H1 (cell line): ENCODE data around the gene CRYBG1. TPM values are rescaled to one million over a fixed set of nuclear protein-coding genes. Genes with fewer than 3 reads are reported as not detected.

ENCODE experiments used
- CTCF ChIA-PET: fragments of 300-600 bp; sonication (Branson Sonifier 250); formaldehyde crosslinking; loops from one replicate; lab custom pipeline; 2021; ENCODE audit not compliant: partially characterized antibody; lab: Charles Lee
- POLR2A ChIA-PET: fragments of 300-600 bp; sonication (Branson Sonifier 250); formaldehyde crosslinking; loops from one replicate; lab custom pipeline; 2021; ENCODE audit warnings: inconsistent platforms; ENCODE audit not compliant: partially characterized antibody; lab: Charles Lee
- DNase-seq, 2 experiments: peaks; one replicate each; pipeline versions ENCODE4 v3.0.0 to v3.0.0-alpha.2; 2010 to 2022; ENCODE audit warnings: low spot score in 2 of 2, low read depth in 1 of 2, mixed read lengths in 1 of 2
- FAIRE-seq: peaks from 2 replicates; lab custom pipeline; 2011; peaks lifted over from hg19 to GRCh38; lab: Jason Lieb, UNC
- H2AFZ ChIP-seq: 2 replicates; pipeline ENCODE4 v1.8.1; 2012; ENCODE audit warnings: low read length, inconsistent platforms
- H2AK5ac ChIP-seq: 2 replicates; pipeline ENCODE4 v1.6.1; 2013; ENCODE audit warnings: low read depth, low read length
- H2BK120ac ChIP-seq: replicated peaks from 2 replicates; pipeline ENCODE3; 2013; ENCODE audit warnings: low read depth, low read length, inconsistent platforms
- H2BK12ac ChIP-seq: 2 replicates; pipeline ENCODE4 v1.6.1; 2013; ENCODE audit warnings: low read depth, low read length
- H2BK15ac ChIP-seq: 2 replicates; pipeline ENCODE4 v1.6.1; 2013; ENCODE audit warnings: low read length
- H2BK20ac ChIP-seq: 2 replicates; pipeline ENCODE4 v1.6.1; 2013; ENCODE audit warnings: low read length
- H2BK5ac ChIP-seq: 2 replicates; pipeline ENCODE4 v1.6.1; 2013; ENCODE audit warnings: low read depth, low read length
- H3K14ac ChIP-seq: 2 replicates; pipeline ENCODE4 v1.6.1; 2013; ENCODE audit warnings: inconsistent platforms; ENCODE audit not compliant: insufficient read length
- H3K18ac ChIP-seq: 2 replicates; pipeline ENCODE4 v1.6.1; 2013; ENCODE audit warnings: low read length; ENCODE audit errors: extremely low read depth
- H3K23ac ChIP-seq: 2 replicates; pipeline ENCODE4 v1.6.1; 2013; ENCODE audit warnings: inconsistent platforms; ENCODE audit not compliant: insufficient read length
- H3K23me2 ChIP-seq: 2 replicates; pipeline ENCODE4 v1.6.1; 2013; ENCODE audit warnings: low read depth, low read length
- H3K27ac ChIP-seq: 2 replicates; pipeline ENCODE4 v1.6.1; 2011; ENCODE audit warnings: low read depth, low read length, inconsistent platforms
- H3K27me3 ChIP-seq, 4 experiments: replicated peaks in 1 of 4; 1 replicate in 1 of 4; 2 replicates in 3 of 4; pipeline versions ENCODE4 v1.6.1 to v1.8.1; 2011 to 2013; ENCODE audit warnings: low read length in 3 of 4, mild to moderate bottlenecking in 3 of 4, inconsistent platforms in 2 of 4, mixed read lengths in 2 of 4, moderate library complexity in 1 of 4; ENCODE audit not compliant: control insufficient read depth in 3 of 4, insufficient read depth in 3 of 4; ENCODE audit errors: extremely low read depth in 1 of 4
- H3K36me3 ChIP-seq, 4 experiments: 2 replicates each; pipeline versions ENCODE4 v1.6.1 to v1.8.1; 2011 to 2013; ENCODE audit warnings: mild to moderate bottlenecking in 4 of 4, low read length in 3 of 4, moderate library complexity in 2 of 4, control low read depth in 1 of 4, inconsistent platforms in 1 of 4; ENCODE audit not compliant: insufficient read depth in 4 of 4, control insufficient read depth in 2 of 4
- H3K4ac ChIP-seq: replicated peaks from 2 replicates; pipeline ENCODE3; 2013; ENCODE audit warnings: low read length, low read depth, mixed read lengths, inconsistent platforms; ENCODE audit not compliant: insufficient read length
- H3K4me1 ChIP-seq, 4 experiments: replicated peaks in 1 of 4; 1 replicate in 1 of 4; 2 replicates in 3 of 4; pipeline versions ENCODE4 v1.6.1 to v1.8.1; 2011 to 2013; ENCODE audit warnings: low read length in 3 of 4, inconsistent platforms in 2 of 4, mixed read lengths in 1 of 4; ENCODE audit not compliant: insufficient read depth in 4 of 4, control insufficient read depth in 3 of 4
- H3K4me2 ChIP-seq, 2 experiments: 2 replicates each; pipeline versions ENCODE4 v1.6.1 to v1.8.1; 2011 to 2013; ENCODE audit warnings: low read depth in 2 of 2, low read length in 2 of 2, control low read depth in 1 of 2, inconsistent platforms in 1 of 2, mild to moderate bottlenecking in 1 of 2; ENCODE audit not compliant: insufficient read depth in 1 of 2
- H3K4me3 ChIP-seq, 4 experiments: fragments of 200-600, 300-600 bp in 1 of 4; sonication (generic), shearing (Covaris generic), sonication (Bioruptor Twin) in 1 of 4; 2 replicates each; pipeline versions ENCODE4 v1.5.1 to v1.8.1; 2011 to 2016; ENCODE audit warnings: low read length in 4 of 4, low read depth in 3 of 4, control low read depth in 2 of 4, inconsistent platforms in 2 of 4, mild to moderate bottlenecking in 2 of 4, mixed read lengths in 1 of 4, moderate library complexity in 1 of 4; ENCODE audit not compliant: insufficient read depth in 2 of 4; ENCODE audit errors: extremely low read depth in 1 of 4
- H3K56ac ChIP-seq: replicated peaks from 2 replicates; pipeline ENCODE3; 2013; ENCODE audit warnings: low read depth, mild to moderate bottlenecking, mixed read lengths, low read length, inconsistent platforms; ENCODE audit not compliant: insufficient read length
- H3K79me1 ChIP-seq: 2 replicates; pipeline ENCODE4 v1.6.1; 2013; ENCODE audit warnings: low read depth, low read length, control low read depth
- H3K79me2 ChIP-seq, 2 experiments: 2 replicates each; pipeline versions ENCODE4 v1.6.1 to v1.8.1; 2012 to 2013; ENCODE audit warnings: low read length in 2 of 2, mild to moderate bottlenecking in 2 of 2, inconsistent platforms in 1 of 2; ENCODE audit not compliant: insufficient read depth in 2 of 2, control insufficient read depth in 1 of 2
- H3K9ac ChIP-seq, 4 experiments: replicated peaks in 1 of 4; 1 replicate in 1 of 4; 2 replicates in 3 of 4; pipeline versions ENCODE4 v1.6.1 to v1.8.1; 2011 to 2013; ENCODE audit warnings: low read depth in 3 of 4, low read length in 3 of 4, control low read depth in 2 of 4, mild to moderate bottlenecking in 2 of 4, moderate library complexity in 2 of 4, inconsistent platforms in 1 of 4; ENCODE audit errors: extremely low read depth in 1 of 4
- H3K9me3 ChIP-seq, 2 experiments: 2 replicates each; pipeline versions ENCODE4 v1.6.1 to v1.8.1; 2012 to 2013; ENCODE audit warnings: mild to moderate bottlenecking in 2 of 2, moderate library complexity in 2 of 2, control low read depth in 1 of 2, inconsistent platforms in 1 of 2, low read depth in 1 of 2, low read length in 1 of 2, mixed read lengths in 1 of 2; ENCODE audit not compliant: insufficient read depth in 2 of 2
- H4K20me1 ChIP-seq, 2 experiments: replicated peaks in 1 of 2; 2 replicates each; pipeline versions ENCODE3 to v1.8.1; 2011 to 2013; ENCODE audit warnings: inconsistent platforms in 2 of 2, low read length in 2 of 2, mild to moderate bottlenecking in 1 of 2; ENCODE audit not compliant: insufficient read depth in 2 of 2, control insufficient read depth in 1 of 2
- H4K5ac ChIP-seq: 2 replicates; pipeline ENCODE4 v1.6.1; 2013; ENCODE audit warnings: low read length, low read depth, mixed read lengths, inconsistent platforms; ENCODE audit not compliant: insufficient read length
- H4K8ac ChIP-seq: 2 replicates; pipeline ENCODE4 v1.8.0; 2013; ENCODE audit warnings: mild to moderate bottlenecking, moderate library complexity, low read length, inconsistent platforms; ENCODE audit not compliant: insufficient read depth; ENCODE audit errors: extremely low read depth
- H4K91ac ChIP-seq: replicated peaks from 2 replicates; pipeline ENCODE3; 2013; ENCODE audit warnings: low read length, mixed read lengths, inconsistent platforms; ENCODE audit not compliant: insufficient read length
- CEBPB ChIP-seq: IDR thresholded peaks from 2 replicates; pipeline ENCODE4 v1.6.1; 2012; ENCODE audit warnings: low read depth, low read length
- MAFK ChIP-seq: IDR thresholded peaks from 2 replicates; pipeline ENCODE4 v1.6.1; 2012; ENCODE audit warnings: low read depth, mild to moderate bottlenecking, improper control_type of control experiment, low read length
- NRF1 ChIP-seq: IDR thresholded peaks from 2 replicates; pipeline ENCODE4 v1.6.1; 2011; ENCODE audit warnings: mild to moderate bottlenecking, low read depth, low read length, improper control_type of control experiment
- RAD21 ChIP-seq, 2 experiments: IDR thresholded peaks in 1 of 2; conservative IDR thresholded peaks in 1 of 2; 2 replicates each; pipeline ENCODE4 v1.6.1; 2011; ENCODE audit warnings: low read depth in 2 of 2, low read length in 2 of 2, improper control_type of control experiment in 1 of 2, inconsistent platforms in 1 of 2, mild to moderate bottlenecking in 1 of 2, moderate library complexity in 1 of 2
- TAF7 ChIP-seq: optimal IDR thresholded peaks from 2 replicates; pipeline ENCODE3; 2011; ENCODE audit warnings: low read depth, mild to moderate bottlenecking, inconsistent platforms, low read length, moderate library complexity, borderline replicate concordance
- WGBS, 2 experiments: shearing (Covaris generic) in 1 of 2; methylation state at CpG; one replicate each; pipeline versions ENCODE4 v1.1.6 to v1.1.7; 2013 to 2015; ENCODE audit warnings: low lambda C conversion rate in 2 of 2, mixed read lengths in 2 of 2, inconsistent platforms in 1 of 2, low coverage in 1 of 2, missing lambda C conversion rate in 1 of 2; ENCODE audit not compliant: insufficient replicate concordance in 2 of 2, insufficient coverage in 1 of 2, insufficient read length in 1 of 2; ENCODE audit errors: extremely low coverage in 1 of 2, missing lambda C conversion rate in 1 of 2; 5-methylcytosine and 5-hydroxymethylcytosine counted together
- polyA plus RNA-seq, 7 experiments: library from polyadenylated mRNA; depleted of rRNA in 3 of 7; stranded (reverse) in 5 of 7; unstranded in 2 of 7; fragments of >200 nt in 5 of 7; fragments of 200-250 nt in 2 of 7; gene quantifications; 1 replicate in 5 of 7; 2 replicates in 1 of 7; 4 replicates in 1 of 7; pipeline versions ENCODE4 v1.2.1 to v1.2.3, GENCODE V29; 2011 to 2013; ENCODE audit warnings: missing spikeins in 2 of 7, mixed read lengths in 2 of 7
- total RNA-seq: library from RNA; stranded (reverse); fragmentation: NEBNext Ultra II Directional; extraction: Animal tissue kit (Norgen Biotek cat#: 25700); gene quantifications from 2 replicates; pipeline ENCODE4 v1.2.1, GENCODE V29; 2021
- TF ChIP-seq, protein P1 (sequence below): IDR thresholded peaks from 2 replicates; pipeline ENCODE4 v1.6.1; 2012; ENCODE audit warnings: low read length, inconsistent platforms
- TF ChIP-seq, protein P2 (sequence below): IDR thresholded peaks from 2 replicates; pipeline ENCODE4 v1.6.1; 2012; ENCODE audit warnings: inconsistent platforms

The CRYBG1 gene
- total and polyA plus RNA-seq, 2 of the 8 experiments (the other 6 are each of a cell fraction or from before 2014, with no cell fraction given): 2.2 to 11.6 TPM

DNA sequence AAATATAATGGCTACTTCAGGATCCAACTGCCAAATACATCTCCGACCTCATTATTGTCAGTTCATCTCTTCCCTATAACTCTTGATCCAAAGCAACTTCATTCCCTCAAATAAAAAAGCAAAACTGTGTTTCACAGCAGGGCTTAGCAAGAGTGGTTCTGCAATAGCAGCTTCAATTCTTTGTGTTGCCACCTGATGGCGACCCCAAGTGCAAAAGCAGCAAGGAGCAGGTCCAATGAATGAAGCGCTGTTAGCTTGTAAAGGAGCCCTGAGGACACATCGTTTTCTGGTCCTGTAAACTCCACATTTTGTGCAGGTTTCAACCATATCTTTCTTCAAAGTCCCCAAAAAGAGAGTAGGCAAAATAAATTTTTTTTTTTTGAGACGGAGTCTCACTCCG lies 249.2 kb downstream of the CRYBG1 start:
- no peak overlapping the region for H3K4me3 ChIP-seq
- no peaks in the 10 kb centered on the region for H4K20me1 ChIP-seq
- H3K23ac ChIP-seq: no peak overlapping the region
- 72% methylated on average over 6 of the region's 6 CpGs; no CpG with 5 or more reads in 1 of the 2 experiments for WGBS, 2 experiments
- peak overlapping the region; percentile 75 for H2BK120ac ChIP-seq
- H3K18ac ChIP-seq: no peak overlapping the region
- no peak overlapping the region; the same call in 1 of the 2 replicates for H2BK5ac ChIP-seq
- H2AFZ ChIP-seq: no peak overlapping the region
- H3K79me2 ChIP-seq: no peaks in the 10 kb centered on the region
- H3K9ac ChIP-seq: no peak overlapping the region
- no peak overlapping the region for H2AK5ac ChIP-seq
- POLR2A ChIA-PET: interaction anchor here (0.6 to 1.2 kb wide), 8 partner anchors 16 to 384 kb away, joined by 3 to 8 read pairs (median 3); no protein-coding TSS in a partner anchor
- H2BK20ac ChIP-seq: 0 out of 2 replicates have a peak overlapping the region, but pooled peaks have one; percentile 25
- DNase-seq (no peak), FAIRE-seq (peak; percentile 97)
- H2BK12ac ChIP-seq: no peak overlapping the region
- no peak overlapping the region for H4K5ac ChIP-seq
- no peak overlapping the region for H3K27ac ChIP-seq
- H4K91ac ChIP-seq: no peak overlapping the region
- no peak overlapping the region for H3K14ac ChIP-seq
- H3K23me2 ChIP-seq: no peaks in the 10 kb centered on the region
- CTCF ChIA-PET: interaction anchor here (0.6 to 5.1 kb wide), 37 partner anchors 10 to 388 kb away, joined by 3 to 52 read pairs (median 4); no protein-coding TSS in a partner anchor
- H4K8ac ChIP-seq: no peak overlapping the region
- no peak overlapping the region for H3K4me2 ChIP-seq
- no peak overlapping the region for H3K56ac ChIP-seq
- no peaks in the 10 kb centered on the region for H3K27me3 ChIP-seq
- peaks cover 0 to 2% of the 10 kb centered on the region in 2 experiments; a peak in 1 of 4 replicates for H3K9me3 ChIP-seq
- no peak overlapping the region for H3K4ac ChIP-seq
- H3K36me3 ChIP-seq: peaks cover 0 to 9% (median 0%) of the 10 kb centered on the region in 4 experiments; a peak in 2 of 8 replicates
- no peaks in the 10 kb centered on the region for H3K79me1 ChIP-seq
- peaks cover 9 to 18% (median 10%) of the 10 kb centered on the region in 4 experiments; a peak in 6 of 7 replicates for H3K4me1 ChIP-seq
- H2BK15ac ChIP-seq: no peak overlapping the region
- peak; percentile 74 to 78 for TF ChIP-seq RAD21 (IDR thresholded peaks at IDR 0.05 in 1 of 2, conservative IDR thresholded peaks at IDR 0.05 in 1 of 2; ENCODE audit: low read depth in 2 of 2, low read length in 2 of 2)
- TF ChIP-seq TAF7: no peak
- TF ChIP-seq CEBPB: 0 out of 2 replicates have a peak, but pooled peaks have one; percentile 29
- TF ChIP-seq, protein P1, sequence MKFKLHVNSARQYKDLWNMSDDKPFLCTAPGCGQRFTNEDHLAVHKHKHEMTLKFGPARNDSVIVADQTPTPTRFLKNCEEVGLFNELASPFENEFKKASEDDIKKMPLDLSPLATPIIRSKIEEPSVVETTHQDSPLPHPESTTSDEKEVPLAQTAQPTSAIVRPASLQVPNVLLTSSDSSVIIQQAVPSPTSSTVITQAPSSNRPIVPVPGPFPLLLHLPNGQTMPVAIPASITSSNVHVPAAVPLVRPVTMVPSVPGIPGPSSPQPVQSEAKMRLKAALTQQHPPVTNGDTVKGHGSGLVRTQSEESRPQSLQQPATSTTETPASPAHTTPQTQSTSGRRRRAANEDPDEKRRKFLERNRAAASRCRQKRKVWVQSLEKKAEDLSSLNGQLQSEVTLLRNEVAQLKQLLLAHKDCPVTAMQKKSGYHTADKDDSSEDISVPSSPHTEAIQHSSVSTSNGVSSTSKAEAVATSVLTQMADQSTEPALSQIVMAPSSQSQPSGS: no peak
- TF ChIP-seq NRF1: no peak
- TF ChIP-seq MAFK: no peak
- TF ChIP-seq, protein P2, sequence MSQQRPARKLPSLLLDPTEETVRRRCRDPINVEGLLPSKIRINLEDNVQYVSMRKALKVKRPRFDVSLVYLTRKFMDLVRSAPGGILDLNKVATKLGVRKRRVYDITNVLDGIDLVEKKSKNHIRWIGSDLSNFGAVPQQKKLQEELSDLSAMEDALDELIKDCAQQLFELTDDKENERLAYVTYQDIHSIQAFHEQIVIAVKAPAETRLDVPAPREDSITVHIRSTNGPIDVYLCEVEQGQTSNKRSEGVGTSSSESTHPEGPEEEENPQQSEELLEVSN: no peak
